K562 treated with DMSO at 1 percent for 24 hours (cell line): Measurements from ENCODE around the gene FGFR2. TPM values are rescaled to one million over a fixed set of nuclear protein-coding genes. Genes with fewer than 3 reads are reported as not detected.

Experiments used
- total RNA-seq: library from RNA; unstranded; fragments of 300-600 nt; gene quantifications from 2 replicates; pipeline ENCODE4 v1.2.3, GENCODE V29; 2022; ENCODE audit warnings: low read depth; ENCODE audit not compliant: insufficient read depth

Gene FGFR2
- total RNA-seq, result not detected in 2 replicates

DNA sequence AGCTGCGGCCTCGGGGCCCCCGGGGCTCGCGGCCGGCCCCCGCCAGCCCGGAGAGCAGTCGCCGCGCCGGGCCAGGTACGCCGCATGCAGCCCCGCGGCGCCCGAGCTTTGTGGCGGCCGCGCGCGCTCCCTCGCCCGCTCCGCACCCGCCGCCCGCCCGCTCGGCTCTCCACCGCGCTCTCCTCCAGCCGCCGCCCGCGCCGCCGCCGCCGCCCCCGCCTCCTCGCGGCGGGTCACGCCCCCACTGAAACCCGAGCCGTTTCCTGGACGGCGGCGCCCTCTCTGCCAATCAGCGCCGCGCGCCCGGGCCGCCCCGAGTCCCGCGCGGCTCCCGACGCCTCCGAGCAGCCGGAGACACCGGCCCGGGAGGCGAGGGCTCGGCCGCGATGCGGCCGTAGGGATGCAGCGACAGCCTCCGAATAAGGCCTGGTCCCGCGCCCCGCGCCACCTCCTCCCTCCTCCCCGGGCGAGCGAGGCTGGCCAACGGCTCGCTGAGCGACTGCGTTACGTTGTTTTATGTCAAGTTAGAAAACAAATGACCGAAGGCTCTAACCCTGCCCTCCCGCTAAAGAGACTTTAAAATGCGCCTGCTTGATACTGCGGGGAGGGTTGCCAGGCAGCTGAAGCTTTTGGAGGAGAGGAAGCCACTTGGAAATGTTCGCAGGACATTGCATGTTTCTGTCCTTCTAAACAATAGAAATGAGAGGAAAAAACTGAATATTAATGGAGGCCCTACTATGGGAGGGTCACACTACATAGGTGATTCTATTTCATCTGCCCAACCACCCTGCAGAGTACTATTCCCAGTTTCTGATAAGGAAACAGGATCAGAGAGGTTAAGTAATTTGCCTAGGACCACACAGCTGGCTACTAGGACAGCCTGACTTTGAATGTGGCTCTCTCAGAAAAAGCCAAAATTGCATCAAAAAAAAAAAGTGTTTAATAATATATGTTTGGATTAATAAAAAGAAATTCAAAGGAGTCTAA, at the start of gene FGFR2:
TSS of gene FGFR2 (minus strand) at position 182 of the 987 bp plus-strand sequence. CDS start 4,627 bp downstream, outside the sequence.

